IPS-18a (cell line): ENCODE measurements around the gene TADA3.

ENCODE experiments used
- H3K27ac ChIP-seq: one replicate; pipeline ENCODE4 v1.5.1; 2013; ENCODE audit warnings: low read length
- H3K27me3 ChIP-seq: one replicate; pipeline ENCODE4 v1.6.1; 2013; ENCODE audit warnings: mild to moderate bottlenecking, low read length; ENCODE audit not compliant: control insufficient read depth, insufficient read depth
- H3K36me3 ChIP-seq: one replicate; pipeline ENCODE4 v1.6.1; 2013; ENCODE audit warnings: low read depth, low read length; ENCODE audit not compliant: control insufficient read depth
- H3K4me1 ChIP-seq: one replicate; pipeline ENCODE4 v1.6.1; 2013; ENCODE audit warnings: low read depth, low read length; ENCODE audit not compliant: control insufficient read depth
- H3K4me3 ChIP-seq: one replicate; pipeline ENCODE4 v1.5.1; 2013; ENCODE audit warnings: low read length
- H3K9ac ChIP-seq: one replicate; pipeline ENCODE4 v1.6.1; 2013; ENCODE audit warnings: mild to moderate bottlenecking, low read length, moderate library complexity
- H3K9me3 ChIP-seq: one replicate; pipeline ENCODE4 v1.6.1; 2013; ENCODE audit warnings: low read depth, low read length; ENCODE audit not compliant: control insufficient read depth

TADA3 gene

GRCh38 chr3:9825451-9826040 is 33.3 kb upstream of the TADA3 start:
- no peaks in the 10 kb centered on the region for H3K4me1 ChIP-seq
- no peak overlapping the region for H3K4me3 ChIP-seq
- H3K9me3 ChIP-seq, result no peaks in the 10 kb centered on the region
- H3K36me3 ChIP-seq, result no peaks in the 10 kb centered on the region
- no peak overlapping the region for H3K27ac ChIP-seq
- no peaks in the 10 kb centered on the region for H3K27me3 ChIP-seq
- no peak overlapping the region for H3K9ac ChIP-seq

GRCh38 chr3:9820946-9821345 is 28.7 kb upstream of the TADA3 start:
- no peaks in the 10 kb centered on the region for H3K4me1 ChIP-seq
- H3K9ac ChIP-seq, result no peak overlapping the region

GRCh38 chr3:9820543-9820942 is 28.3 kb upstream of the TADA3 start:
- H3K9me3 ChIP-seq, result no peaks in the 10 kb centered on the region
- no peak overlapping the region for H3K27ac ChIP-seq
- no peak overlapping the region for H3K9ac ChIP-seq
- H3K4me3 ChIP-seq, result no peak overlapping the region
- H3K4me1 ChIP-seq, result no peaks in the 10 kb centered on the region
- H3K27me3 ChIP-seq, result no peaks in the 10 kb centered on the region
- no peaks in the 10 kb centered on the region for H3K36me3 ChIP-seq

More at GRCh38 chr3:9820946-9821345, 28.7 kb upstream of the TADA3 start:
- Histone ChIP-seq H3K27ac (no peak overlapping the region), H3K36me3 (no peaks in the 10 kb centered on the region), H3K9me3 (no peaks in the 10 kb centered on the region), H3K4me3 (no peak overlapping the region), H3K27me3 (no peaks in the 10 kb centered on the region)

- Histone ChIP-seq H3K36me3 (no peaks in the 10 kb centered on the region), H3K4me3 (no peak overlapping the region), H3K9me3 (no peaks in the 10 kb centered on the region), H3K27ac (no peak overlapping the region), H3K27me3 (no peaks in the 10 kb centered on the region), H3K9ac (no peak overlapping the region), H3K4me1 (no peaks in the 10 kb centered on the region)
Measured at GRCh38 chr3:9818666-9819335, 26.5 kb upstream of the TADA3 start.

- H3K27me3 ChIP-seq, result no peaks in the 10 kb centered on the region
- no peak overlapping the region for H3K9ac ChIP-seq
- H3K36me3 ChIP-seq, result no peaks in the 10 kb centered on the region
- no peaks in the 10 kb centered on the region for H3K4me1 ChIP-seq
- H3K9me3 ChIP-seq, result no peaks in the 10 kb centered on the region
- H3K4me3 ChIP-seq, result no peak overlapping the region
- H3K27ac ChIP-seq, result no peak overlapping the region
Measured at GRCh38 chr3:9817436-9817835, 25.2 kb upstream of the TADA3 start.

GRCh38 chr3:9815986-9816385 is 23.7 kb upstream of the TADA3 start:
- Histone ChIP-seq H3K27ac (no peak overlapping the region), H3K4me1 (no peaks in the 10 kb centered on the region), H3K9ac (no peak overlapping the region), H3K36me3 (no peaks in the 10 kb centered on the region), H3K27me3 (peaks cover 7% of the 10 kb centered on the region), H3K4me3 (no peak overlapping the region), H3K9me3 (no peaks in the 10 kb centered on the region)

- no peaks in the 10 kb centered on the region for H3K36me3 ChIP-seq
- no peak overlapping the region for H3K27ac ChIP-seq
- H3K27me3 ChIP-seq, result peaks cover 13% of the 10 kb centered on the region
- peaks cover 9% of the 10 kb centered on the region for H3K4me1 ChIP-seq
- H3K9me3 ChIP-seq, result no peaks in the 10 kb centered on the region
- no peak overlapping the region for H3K9ac ChIP-seq
- H3K4me3 ChIP-seq, result no peak overlapping the region
Measured at GRCh38 chr3:9812870-9813483, 20.7 kb upstream of the TADA3 start.

GRCh38 chr3:9810846-9811245 is 18.6 kb upstream of the TADA3 start:
- peaks cover 9% of the 10 kb centered on the region for H3K4me1 ChIP-seq
- H3K4me3 ChIP-seq, result peak overlapping the region; percentile 71
- no peaks in the 10 kb centered on the region for H3K9me3 ChIP-seq
- peaks cover 13% of the 10 kb centered on the region for H3K27me3 ChIP-seq
- no peak overlapping the region for H3K27ac ChIP-seq
- no peak overlapping the region for H3K9ac ChIP-seq
- peaks cover 2% of the 10 kb centered on the region for H3K36me3 ChIP-seq

- H3K9ac ChIP-seq, result peak overlapping the region; percentile 36
- H3K27ac ChIP-seq, result no peak overlapping the region
- no peaks in the 10 kb centered on the region for H3K9me3 ChIP-seq
- H3K4me3 ChIP-seq, result peak overlapping the region; percentile 71
- peaks cover 13% of the 10 kb centered on the region for H3K27me3 ChIP-seq
- H3K36me3 ChIP-seq, result peaks cover 7% of the 10 kb centered on the region
- H3K4me1 ChIP-seq, result peaks cover 9% of the 10 kb centered on the region
Measured at GRCh38 chr3:9810433-9810770, 18.1 kb upstream of the TADA3 start.

GRCh38 chr3:9809615-9810432 is 17.6 kb upstream of the TADA3 start, which contains the start of gene TTLL3:
TSS of gene TTLL3 (plus strand) at chr3:9810262. CDS start at chr3:9810662, 400 bp downstream.
- no peak within 1 kb of the TSS for H3K27ac ChIP-seq
- no peaks in the 10 kb centered on the region for H3K9me3 ChIP-seq
- peaks cover 9% of the 10 kb centered on the region for H3K4me1 ChIP-seq
- peaks cover 13% of the 10 kb centered on the region for H3K27me3 ChIP-seq
- peak within 1 kb of the TSS; percentile 36 for H3K9ac ChIP-seq
- peak within 1 kb of the TSS; percentile 71 for H3K4me3 ChIP-seq
- peaks cover 13% of the 10 kb centered on the region for H3K36me3 ChIP-seq

- H3K9ac ChIP-seq, result peak overlapping the region; percentile 36
- no peaks in the 10 kb centered on the region for H3K9me3 ChIP-seq
- no peak overlapping the region for H3K27ac ChIP-seq
- H3K27me3 ChIP-seq, result peaks cover 13% of the 10 kb centered on the region
- peaks cover 19% of the 10 kb centered on the region for H3K36me3 ChIP-seq
- H3K4me1 ChIP-seq, result peaks cover 9% of the 10 kb centered on the region
- peak overlapping the region; percentile 71 for H3K4me3 ChIP-seq
Measured at GRCh38 chr3:9809239-9809614, 17.0 kb upstream of the TADA3 start.
